Karpas-422 (cell line): Measurements from ENCODE around the gene F12. TPM values are rescaled to one million over a fixed set of nuclear protein-coding genes. Genes with fewer than 3 reads are reported as not detected.

Source experiments
- DNase-seq: peaks from one replicate; pipeline ENCODE4 v3.0.0-alpha.2; 2015
- H2AFZ ChIP-seq: fragments of 200-600 bp; sonication (generic); 2 replicates; pipeline ENCODE4 v1.6.1; 2014; ENCODE audit warnings: antibody characterized with exemption, low read length, mixed read lengths
- H3K27ac ChIP-seq: fragments of 200-600 bp; sonication (generic); 2 replicates; pipeline ENCODE4 v1.5.1; 2014; ENCODE audit warnings: mild to moderate bottlenecking, low read length, moderate library complexity
- H3K27me3 ChIP-seq: fragments of 200-600 bp; sonication (generic); 2 replicates; pipeline ENCODE4 v1.6.1; 2014; ENCODE audit warnings: low read length, mixed read lengths
- H3K36me3 ChIP-seq: fragments of 200-600 bp; sonication (generic); 2 replicates; pipeline ENCODE4 v1.6.1; 2014; ENCODE audit warnings: low read length, mixed read lengths; ENCODE audit not compliant: insufficient read depth
- H3K4me1 ChIP-seq: fragments of 200-600 bp; sonication (generic); 2 replicates; pipeline ENCODE4 v1.6.1; 2014; ENCODE audit warnings: mild to moderate bottlenecking, low read length, mixed read lengths
- H3K4me2 ChIP-seq: fragments of 200-600 bp; sonication (generic); 2 replicates; pipeline ENCODE4 v1.6.1; 2014; ENCODE audit warnings: low read length, low read depth, mild to moderate bottlenecking; ENCODE audit not compliant: poor library complexity, severe bottlenecking
- H3K4me3 ChIP-seq: fragments of 200-600 bp; sonication (generic); 2 replicates; pipeline ENCODE4 v1.5.1; 2014; ENCODE audit warnings: mild to moderate bottlenecking, antibody characterized with exemption, low read length, mixed read lengths
- H3K79me2 ChIP-seq: fragments of 200-600 bp; sonication (generic); 2 replicates; pipeline ENCODE4 v1.6.1; 2014; ENCODE audit warnings: mild to moderate bottlenecking, low read length, mixed read lengths
- H3K9ac ChIP-seq: fragments of 200-600 bp; sonication (generic); 2 replicates; pipeline ENCODE4 v1.6.0; 2014; ENCODE audit warnings: low read length
- H3K9me2 ChIP-seq: fragments of 200-600 bp; sonication (generic), shearing (Covaris generic); replicated peaks from 2 replicates; pipeline ENCODE4 v1.6.0; 2014; ENCODE audit warnings: mild to moderate bottlenecking, low read length, moderate library complexity; ENCODE audit not compliant: insufficient read depth
- H3K9me3 ChIP-seq: fragments of 300-700, 200-600 bp; sonication (generic); 2 replicates; pipeline ENCODE4 v1.6.1; 2014; ENCODE audit warnings: low read length, mixed read lengths
- H4K20me1 ChIP-seq: fragments of 200-600 bp; sonication (generic); 2 replicates; pipeline ENCODE4 v1.6.1; 2014; ENCODE audit warnings: mild to moderate bottlenecking, antibody characterized with exemption, low read length, low read depth; ENCODE audit not compliant: insufficient read depth
- total RNA-seq: library from RNA; depleted of rRNA; stranded (reverse); fragments of >200 nt; shearing (Covaris generic); gene quantifications from 2 replicates; pipeline ENCODE4 v1.2.3, GENCODE V29; 2014; ENCODE audit warnings: low replicate concordance

F12 gene
- total RNA-seq, 1 experiment from 2014 or later, result 6.5 TPM

DNA sequence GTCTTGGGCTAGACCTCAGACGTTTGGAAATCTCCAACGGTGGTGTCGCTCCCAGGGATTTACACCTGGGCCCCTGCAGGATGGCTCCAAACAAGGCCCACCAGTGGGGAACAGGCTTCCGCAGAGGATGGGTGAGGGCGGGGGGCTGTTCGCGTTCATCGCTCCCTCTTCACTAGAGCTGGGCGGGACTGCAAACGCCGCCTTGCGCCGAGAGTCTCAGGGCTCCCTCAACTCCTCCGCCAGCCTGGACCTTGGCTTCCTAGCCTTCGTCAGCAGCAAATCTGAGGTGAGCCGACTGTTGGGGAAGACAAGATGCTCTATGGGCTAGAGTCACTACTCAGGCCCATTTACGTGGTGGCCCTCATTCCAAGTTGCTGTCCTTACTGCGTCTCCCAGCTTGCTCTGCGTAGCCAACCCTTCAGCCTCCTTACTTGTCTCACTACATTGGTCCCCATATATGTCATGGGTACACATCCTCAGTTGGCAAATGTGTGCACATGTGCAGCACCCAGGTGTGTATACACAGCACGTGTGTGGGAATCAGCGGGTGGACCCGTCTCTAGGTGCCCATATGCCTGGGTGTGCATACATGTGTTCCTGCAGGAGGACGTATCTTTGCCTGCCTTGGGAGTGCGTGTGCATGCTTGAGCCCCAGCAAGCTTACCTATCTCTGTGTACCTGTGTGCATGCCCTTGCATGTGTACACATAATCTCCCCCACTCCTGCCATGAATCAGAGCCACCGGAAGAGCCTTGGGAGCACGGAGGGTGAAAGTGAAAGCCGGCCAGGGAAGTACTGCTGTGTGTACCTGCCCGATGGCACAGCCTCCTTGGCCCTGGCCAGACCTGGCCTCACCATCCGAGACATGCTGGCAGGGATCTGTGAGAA is 41.1 kb downstream of the F12 start:
- H3K4me3 ChIP-seq, result no peak overlapping the region
- H3K9ac ChIP-seq, result no peak overlapping the region
- no peaks in the 10 kb centered on the region for H3K9me3 ChIP-seq
- H3K36me3 ChIP-seq, result peaks cover 4% of the 10 kb centered on the region
- H2AFZ ChIP-seq, result no peak overlapping the region
- no peak overlapping the region for H3K4me2 ChIP-seq
- no peaks in the 10 kb centered on the region for H3K9me2 ChIP-seq
- H3K79me2 ChIP-seq, result no peaks in the 10 kb centered on the region
- peaks cover 21% of the 10 kb centered on the region for H3K4me1 ChIP-seq
- no peaks in the 10 kb centered on the region for H3K27me3 ChIP-seq
- no peak for DNase-seq
- H4K20me1 ChIP-seq, result no peaks in the 10 kb centered on the region
- no peak overlapping the region for H3K27ac ChIP-seq

DNA sequence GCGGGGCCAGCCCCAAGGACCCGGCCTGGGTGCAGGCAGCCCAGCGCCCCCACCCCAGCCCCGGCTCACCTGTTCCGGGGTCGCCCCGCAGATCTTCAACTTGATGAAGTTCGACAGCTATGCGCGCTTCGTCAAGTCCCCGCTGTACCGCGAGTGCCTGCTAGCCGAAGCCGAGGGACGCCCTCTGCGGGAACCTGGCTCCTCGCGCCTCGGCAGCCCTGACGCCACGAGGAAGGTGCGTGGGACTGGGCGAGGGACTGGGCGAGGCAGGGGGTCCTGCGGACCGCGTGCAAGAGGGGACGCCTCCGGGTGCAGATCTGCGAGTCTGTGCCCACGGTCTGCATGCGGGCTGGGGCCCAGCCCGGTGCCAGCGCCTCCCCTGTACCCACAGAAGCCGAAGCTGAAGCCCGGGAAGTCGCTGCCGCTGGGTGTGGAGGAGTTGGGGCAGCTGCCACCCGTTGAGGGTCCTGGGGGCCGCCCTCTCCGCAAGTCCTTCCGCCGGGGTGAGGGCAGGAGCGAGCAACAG is 42.0 kb downstream of the F12 start:
- Histone ChIP-seq H3K27me3 (no peaks in the 10 kb centered on the region), H3K9ac (no peak overlapping the region), H3K36me3 (peaks cover 4% of the 10 kb centered on the region), H3K27ac (no peak overlapping the region), H3K4me3 (no peak overlapping the region), H3K4me1 (peaks cover 28% of the 10 kb centered on the region), H3K9me3 (no peaks in the 10 kb centered on the region), H4K20me1 (no peaks in the 10 kb centered on the region), H3K79me2 (no peaks in the 10 kb centered on the region), H3K9me2 (no peaks in the 10 kb centered on the region), H3K4me2 (no peak overlapping the region), H2AFZ (no peak overlapping the region)
- DNase-seq, result no peak

DNA sequence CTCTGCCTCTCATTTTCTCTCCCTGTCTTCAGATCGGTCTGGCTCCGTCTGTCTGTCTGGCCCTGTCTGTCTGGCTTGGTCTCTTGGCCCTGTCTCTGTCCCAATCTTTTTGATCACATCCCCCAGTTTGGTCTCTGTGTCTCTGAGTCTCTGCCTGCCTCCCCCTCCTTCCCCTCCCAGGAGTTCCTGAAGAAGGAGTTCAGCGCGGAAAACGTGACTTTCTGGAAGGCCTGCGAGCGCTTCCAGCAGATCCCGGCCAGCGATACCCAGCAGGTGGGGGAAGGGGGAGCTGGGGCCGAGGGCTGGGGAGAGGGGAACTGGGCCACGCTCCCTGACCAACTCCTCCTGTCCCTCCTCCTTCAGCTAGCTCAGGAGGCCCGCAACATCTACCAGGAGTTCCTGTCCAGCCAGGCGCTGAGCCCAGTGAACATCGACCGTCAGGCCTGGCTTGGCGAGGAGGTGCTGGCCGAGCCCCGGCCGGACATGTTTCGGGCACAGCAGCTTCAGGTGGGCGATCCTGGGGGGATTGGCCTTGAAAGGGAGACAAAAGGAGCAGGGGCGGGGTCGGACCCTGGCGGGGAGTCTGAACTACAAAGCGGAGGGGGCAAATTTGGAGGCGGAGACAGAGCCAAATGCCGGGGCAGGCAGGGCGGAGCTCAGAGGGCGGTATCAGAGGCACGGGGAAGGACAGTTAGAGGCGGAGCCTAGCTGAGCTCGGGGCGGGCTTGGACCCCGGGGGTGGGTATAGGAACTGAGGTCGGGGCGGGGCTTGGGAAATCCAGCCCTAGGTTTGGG is 42.6 kb downstream of the F12 start:
- no peak overlapping the region for H3K4me2 ChIP-seq
- no peak overlapping the region for H3K4me3 ChIP-seq
- H2AFZ ChIP-seq, result no peak overlapping the region
- H3K9me3 ChIP-seq, result no peaks in the 10 kb centered on the region
- no peaks in the 10 kb centered on the region for H3K27me3 ChIP-seq
- no peaks in the 10 kb centered on the region for H3K79me2 ChIP-seq
- DNase-seq, result peak; percentile 73
- H3K4me1 ChIP-seq, result peaks cover 35% of the 10 kb centered on the region
- peaks cover 4% of the 10 kb centered on the region; the same call in 1 of the 2 replicates for H3K36me3 ChIP-seq
- no peak overlapping the region for H3K27ac ChIP-seq
- no peaks in the 10 kb centered on the region for H4K20me1 ChIP-seq
- no peak overlapping the region for H3K9ac ChIP-seq
- no peaks in the 10 kb centered on the region for H3K9me2 ChIP-seq

DNA sequence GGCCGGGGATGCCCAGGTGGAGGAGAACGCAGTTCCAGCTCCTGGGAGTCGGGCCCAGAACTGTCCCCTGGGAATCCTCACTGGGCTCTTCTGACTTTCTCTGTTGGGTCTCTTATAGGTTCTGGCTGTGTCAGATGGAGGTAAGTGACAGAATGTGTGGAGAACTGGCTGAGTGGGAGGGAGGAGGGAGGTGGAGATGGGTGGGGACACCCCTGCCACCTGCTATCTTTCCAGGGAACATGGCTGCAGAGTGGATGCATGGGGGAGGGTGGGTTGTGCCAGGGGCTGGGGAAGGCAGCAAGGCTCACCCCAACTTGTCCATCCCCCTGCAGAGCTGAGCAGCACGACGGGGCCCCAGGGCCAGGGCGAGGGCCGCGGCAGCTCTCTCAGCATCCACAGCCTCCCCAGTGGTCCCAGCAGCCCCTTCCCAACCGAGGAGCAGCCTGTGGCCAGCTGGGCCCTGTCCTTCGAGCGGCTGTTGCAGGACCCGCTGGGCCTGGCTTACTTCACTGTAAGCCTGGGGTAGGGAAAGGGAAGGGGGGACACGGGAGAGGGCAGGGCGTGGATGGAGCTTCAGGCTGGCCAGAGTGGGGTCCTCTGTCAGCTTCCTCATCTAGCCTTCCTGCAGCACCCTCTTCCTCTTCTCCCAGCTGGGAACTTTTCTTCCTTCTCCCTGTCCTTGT is 43.4 kb downstream of the F12 start:
- Histone ChIP-seq H3K36me3 (peaks cover 4% of the 10 kb centered on the region; the same call in 1 of the 2 replicates), H4K20me1 (no peaks in the 10 kb centered on the region), H3K9me3 (no peaks in the 10 kb centered on the region), H3K4me3 (no peak overlapping the region), H3K27me3 (no peaks in the 10 kb centered on the region), H3K9ac (no peak overlapping the region), H3K4me1 (peaks cover 39% of the 10 kb centered on the region), H3K27ac (no peak overlapping the region), H3K9me2 (no peaks in the 10 kb centered on the region), H3K4me2 (no peak overlapping the region), H2AFZ (no peak overlapping the region), H3K79me2 (no peaks in the 10 kb centered on the region)
- no peak for DNase-seq

DNA sequence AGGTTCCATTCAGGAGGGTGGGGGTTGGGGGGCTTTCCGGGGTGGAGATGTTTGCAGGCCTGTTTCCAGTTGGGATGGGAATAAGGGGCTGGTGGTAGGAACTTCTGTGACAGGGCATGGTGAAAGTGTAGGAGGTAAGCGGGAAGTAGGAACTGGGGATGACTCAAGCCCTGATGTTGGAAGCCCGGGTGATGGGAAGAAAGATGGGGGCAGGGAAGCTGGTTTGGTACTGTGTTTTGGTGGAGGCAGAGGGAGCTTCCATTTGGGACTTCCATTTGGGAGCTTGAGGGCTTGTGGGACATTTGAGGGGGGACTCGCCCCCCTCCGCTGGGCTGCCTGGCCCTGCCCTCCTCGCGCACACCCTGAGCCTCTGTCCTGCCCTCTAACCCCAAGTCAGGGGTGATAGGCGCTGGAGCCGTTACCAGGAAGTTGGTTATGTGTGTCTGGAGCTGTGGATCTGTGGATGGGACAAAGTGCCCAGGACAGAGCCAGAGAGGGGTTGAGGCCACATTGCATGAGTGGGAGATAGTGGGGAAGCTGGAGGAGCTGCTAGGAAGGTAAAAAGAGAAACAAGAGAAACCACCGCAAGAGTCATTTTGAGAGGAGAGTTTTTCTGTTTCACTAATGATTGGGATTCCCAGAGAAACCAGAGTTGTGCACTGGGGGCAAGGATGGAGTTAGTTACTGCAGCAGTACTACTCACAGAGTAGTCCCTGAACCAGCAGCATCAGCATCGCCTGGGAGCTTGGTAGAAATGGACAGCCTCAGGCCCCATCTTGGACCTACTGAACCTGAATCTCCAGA is 45.0 kb downstream of the F12 start:
- Histone ChIP-seq H3K4me3 (no peak overlapping the region), H3K9me2 (no peaks in the 10 kb centered on the region), H3K27ac (no peak overlapping the region), H3K27me3 (no peaks in the 10 kb centered on the region), H3K79me2 (peaks cover 8% of the 10 kb centered on the region; the same call in 1 of the 2 replicates), H3K4me2 (no peak overlapping the region), H2AFZ (no peak overlapping the region), H3K9me3 (no peaks in the 10 kb centered on the region), H3K36me3 (peaks cover 4% of the 10 kb centered on the region; the same call in 1 of the 2 replicates), H3K9ac (no peak overlapping the region), H4K20me1 (no peaks in the 10 kb centered on the region), H3K4me1 (peaks cover 41% of the 10 kb centered on the region)
- DNase-seq, result no peak

DNA sequence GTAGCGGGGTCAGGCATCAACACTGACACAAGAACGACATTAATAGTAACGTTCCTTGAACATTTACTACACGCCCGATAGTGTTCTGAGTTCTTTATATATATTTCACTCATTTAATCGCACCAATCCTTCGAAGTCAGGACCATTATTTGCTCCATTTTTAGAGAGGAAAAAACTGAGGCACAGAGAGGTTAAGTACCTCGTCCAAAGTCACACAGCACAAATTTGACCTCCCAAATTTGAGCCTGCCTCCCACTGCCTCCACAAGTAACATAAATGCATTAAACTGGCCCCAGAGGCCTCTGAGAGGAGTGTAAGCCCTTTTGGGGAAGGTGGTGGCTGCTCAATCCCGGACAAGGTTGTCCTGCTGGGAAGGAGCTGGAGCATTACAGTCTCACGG is 45.8 kb downstream of the F12 start:
- H3K9me3 ChIP-seq, result no peaks in the 10 kb centered on the region
- peaks cover 44% of the 10 kb centered on the region for H3K4me1 ChIP-seq
- no peak for DNase-seq
- H3K79me2 ChIP-seq, result peaks cover 16% of the 10 kb centered on the region
- H3K4me3 ChIP-seq, result peak overlapping the region; percentile 54; the same call in 1 of the 2 replicates
- no peak overlapping the region for H2AFZ ChIP-seq
- peaks cover under 1% of the 10 kb centered on the region; the same call in 1 of the 2 replicates for H3K36me3 ChIP-seq
- no peak overlapping the region for H3K27ac ChIP-seq
- H3K9ac ChIP-seq, result no peak overlapping the region
- no peaks in the 10 kb centered on the region for H3K9me2 ChIP-seq
- no peaks in the 10 kb centered on the region for H3K27me3 ChIP-seq
- H4K20me1 ChIP-seq, result no peaks in the 10 kb centered on the region
- H3K4me2 ChIP-seq, result peak overlapping the region; percentile 75

DNA sequence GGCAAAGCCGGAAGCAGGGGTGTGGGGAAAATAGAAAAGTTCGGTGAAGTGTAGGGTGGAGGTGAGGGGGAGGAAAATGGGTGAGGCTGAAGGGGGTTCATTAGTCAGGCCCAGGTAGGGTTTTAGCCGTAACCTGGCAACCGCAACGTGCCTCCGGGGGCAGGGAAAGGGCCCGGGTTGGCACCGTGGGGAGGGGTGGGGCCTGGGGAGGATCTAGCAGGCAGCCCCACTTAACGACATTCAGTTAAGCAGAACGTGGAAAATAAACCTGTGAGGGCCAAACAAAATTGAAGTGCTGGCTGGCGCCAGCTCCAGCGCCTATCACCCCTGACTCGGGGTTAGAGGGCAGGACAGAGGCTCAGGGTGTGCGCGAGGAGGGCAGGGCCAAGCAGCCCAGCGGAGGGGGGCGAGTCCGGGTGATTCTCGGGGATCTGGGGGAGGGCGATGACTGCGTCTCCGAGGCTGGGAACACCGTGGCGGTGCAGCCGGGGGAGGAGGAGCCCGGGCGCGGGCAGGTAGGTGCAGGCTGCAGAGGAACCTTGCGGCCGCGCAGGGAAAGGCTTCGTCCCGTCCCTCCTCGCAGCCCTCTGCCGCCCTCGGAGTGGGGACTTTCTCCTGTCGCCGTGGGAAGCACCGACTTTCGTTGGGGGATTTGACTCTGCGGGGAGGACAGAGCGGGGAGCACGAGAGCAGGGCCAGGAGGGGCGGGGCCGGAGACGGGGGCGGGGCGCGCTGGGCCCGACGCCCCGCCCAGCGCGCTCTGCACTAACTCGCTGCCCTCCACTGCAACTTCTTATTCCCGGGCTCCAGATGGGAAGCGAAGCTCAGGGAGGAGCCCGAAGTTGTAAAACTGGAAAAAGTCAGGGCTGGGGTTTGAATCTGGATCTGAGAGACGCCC is 46.5 kb downstream of the F12 start:
- Histone ChIP-seq H3K9ac (peak overlapping the region; percentile 60), H2AFZ (no peak overlapping the region; the same call in 1 of the 2 replicates), H3K36me3 (no peaks in the 10 kb centered on the region), H3K4me2 (peak overlapping the region; percentile 75), H3K9me2 (no peaks in the 10 kb centered on the region), H3K4me1 (peaks cover 48% of the 10 kb centered on the region), H3K27ac (peak overlapping the region; percentile 72), H3K79me2 (peaks cover 23% of the 10 kb centered on the region), H3K4me3 (peak overlapping the region; percentile 54), H4K20me1 (no peaks in the 10 kb centered on the region), H3K27me3 (no peaks in the 10 kb centered on the region), H3K9me3 (no peaks in the 10 kb centered on the region)
- peak; percentile 76 for DNase-seq
